ENCODE results near the gene VPS45.
A peak's percentile ranks its signal among the peaks of the same experiment; 100 is the strongest.

VPS45 gene

GRCh38 chr1:150060260-150060659, 7.3 kb upstream of the VPS45 start:
- TF ChIP-seq CTCF (IDR thresholded peaks at IDR 0.05; ENCODE audit: low read length, missing control alignments), result no peak
- DNase-seq (ENCODE audit: low read depth), result no peak
- H3K4me3 ChIP-seq (replicated peaks; ENCODE audit: low read depth, low read length), result no peak overlapping the region

- no peak for TF ChIP-seq CTCF (IDR thresholded peaks at IDR 0.05; ENCODE audit: low read length, missing control alignments)
- H3K4me3 ChIP-seq (replicated peaks; ENCODE audit: low read depth, low read length), result no peak overlapping the region
- DNase-seq (ENCODE audit: low read depth), result peak; percentile 88
These were observed 5.9 kb upstream of the VPS45 start for GRCh38 chr1:150061632-150062101.

GRCh38 chr1:150062113-150062512, 5.5 kb upstream of the VPS45 start:
- no peak overlapping the region for H3K4me3 ChIP-seq (replicated peaks; ENCODE audit: low read depth, low read length)
- no peak for TF ChIP-seq CTCF (IDR thresholded peaks at IDR 0.05; ENCODE audit: low read length, missing control alignments)
- no peak for DNase-seq (ENCODE audit: low read depth)

- no peak overlapping the region for H3K4me3 ChIP-seq (replicated peaks; ENCODE audit: low read depth, low read length)
- DNase-seq (ENCODE audit: low read depth), result peak; percentile 62
- no peak for TF ChIP-seq CTCF (IDR thresholded peaks at IDR 0.05; ENCODE audit: low read length, missing control alignments)
These were observed 2.2 kb upstream of the VPS45 start for GRCh38 chr1:150065184-150065871.

GRCh38 chr1:150066328-150066727, 1.2 kb upstream of the VPS45 start:
- H3K4me3 ChIP-seq (replicated peaks; ENCODE audit: low read depth, low read length), result peak overlapping the region; percentile 55
- no peak for DNase-seq (ENCODE audit: low read depth)
- no peak for TF ChIP-seq CTCF (IDR thresholded peaks at IDR 0.05; ENCODE audit: low read length, missing control alignments)

- no peak for DNase-seq (ENCODE audit: low read depth)
- peak overlapping the region; percentile 55 for H3K4me3 ChIP-seq (replicated peaks; ENCODE audit: low read depth, low read length)
- no peak for TF ChIP-seq CTCF (IDR thresholded peaks at IDR 0.05; ENCODE audit: low read length, missing control alignments)
These were observed 765 bp upstream of the VPS45 start for GRCh38 chr1:150066838-150067183.

GRCh38 chr1:150068109-150068435, 496 bp downstream of the VPS45 start:
- TF ChIP-seq CTCF (IDR thresholded peaks at IDR 0.05; ENCODE audit: low read length, missing control alignments), result no peak

More at GRCh38 chr1:150068109-150068435, 496 bp downstream of the VPS45 start:
- H3K4me3 ChIP-seq (replicated peaks; ENCODE audit: low read depth, low read length), result peak overlapping the region; percentile 55
- no peak for DNase-seq (ENCODE audit: low read depth)

All from fibroblast of pulmonary artery (primary cell).